H9 (cell line): ENCODE data around the gene ADA. TPM values are rescaled to one million over a fixed set of nuclear protein-coding genes. Genes with fewer than 3 reads are reported as not detected.

Source experiments
- DNase-seq: peaks from one replicate; pipeline ENCODE4 v3.0.0-alpha.2; 2017
- H2AFZ ChIP-seq: one replicate; pipeline ENCODE4 v1.6.1; 2013; ENCODE audit warnings: mild to moderate bottlenecking, low read length, control low read depth, moderate library complexity
- H2AK5ac ChIP-seq: 2 replicates; pipeline ENCODE4 v1.6.1; 2013; ENCODE audit warnings: low read length, control low read depth, mixed read lengths; ENCODE audit not compliant: insufficient read length
- H2BK120ac ChIP-seq: one replicate; pipeline ENCODE4 v1.6.1; 2013; ENCODE audit warnings: low read depth, mild to moderate bottlenecking, low read length, control low read depth, inconsistent platforms; ENCODE audit not compliant: poor library complexity, severe bottlenecking
- H2BK12ac ChIP-seq: 2 replicates; pipeline ENCODE4 v1.6.1; 2013; ENCODE audit warnings: low read length, control low read depth, mixed read lengths, low read depth; ENCODE audit not compliant: insufficient read length
- H2BK15ac ChIP-seq: 2 replicates; pipeline ENCODE4 v1.6.1; 2013; ENCODE audit warnings: low read depth, low read length, control low read depth
- H2BK20ac ChIP-seq: one replicate; pipeline ENCODE4 v1.6.1; 2013; ENCODE audit warnings: low read depth, mild to moderate bottlenecking, low read length, control low read depth, inconsistent platforms; ENCODE audit not compliant: poor library complexity, severe bottlenecking
- H2BK5ac ChIP-seq: 2 replicates; pipeline ENCODE4 v1.6.1; 2013; ENCODE audit warnings: low read length, control low read depth, mixed read lengths; ENCODE audit not compliant: insufficient read length
- H3K14ac ChIP-seq: 2 replicates; pipeline ENCODE4 v1.6.1; 2013; ENCODE audit warnings: low read length, control low read depth; ENCODE audit not compliant: insufficient read depth
- H3K18ac ChIP-seq: 2 replicates; pipeline ENCODE4 v1.6.1; 2013; ENCODE audit warnings: low read depth, mild to moderate bottlenecking, mixed read lengths, low read length, control low read depth; ENCODE audit not compliant: insufficient read length
- H3K23ac ChIP-seq: 2 replicates; pipeline ENCODE4 v1.6.1; 2013; ENCODE audit warnings: low read length, control low read depth, mixed read lengths, low read depth; ENCODE audit not compliant: insufficient read length
- H3K23me2 ChIP-seq: 2 replicates; pipeline ENCODE4 v1.6.1; 2013; ENCODE audit warnings: low read depth, mild to moderate bottlenecking, mixed read lengths, low read length, control low read depth; ENCODE audit not compliant: insufficient read length, poor library complexity, severe bottlenecking
- H3K27ac ChIP-seq: 2 replicates; pipeline ENCODE4 v1.5.1; 2013; ENCODE audit warnings: low read length, control low read depth, mixed read lengths, low read depth; ENCODE audit not compliant: insufficient read length
- H3K27me3 ChIP-seq: 2 replicates; pipeline ENCODE4 v1.6.1; 2013; ENCODE audit warnings: low read length, control low read depth, inconsistent platforms; ENCODE audit not compliant: insufficient read depth
- H3K4ac ChIP-seq: 2 replicates; pipeline ENCODE4 v1.6.1; 2013; ENCODE audit warnings: low read depth, mild to moderate bottlenecking, control low read depth, inconsistent platforms, low read length, moderate library complexity
- H3K4me1 ChIP-seq: 2 replicates; pipeline ENCODE4 v1.6.1; 2013; ENCODE audit warnings: low read length, control low read depth, inconsistent platforms; ENCODE audit not compliant: insufficient read depth
- H3K4me2 ChIP-seq: 2 replicates; pipeline ENCODE4 v1.6.1; 2013; ENCODE audit warnings: low read length, control low read depth, mixed read lengths; ENCODE audit not compliant: insufficient read length, insufficient read depth
- H3K56ac ChIP-seq: 2 replicates; pipeline ENCODE4 v1.6.1; 2013; ENCODE audit warnings: low read depth, mild to moderate bottlenecking, mixed read lengths, low read length, control low read depth; ENCODE audit not compliant: insufficient read length
- H3K79me1 ChIP-seq: 2 replicates; pipeline ENCODE4 v1.6.1; 2013; ENCODE audit warnings: low read depth, mild to moderate bottlenecking, moderate library complexity, low read length, control low read depth, inconsistent platforms; ENCODE audit not compliant: insufficient read depth, poor library complexity, severe bottlenecking
- H3K79me2 ChIP-seq: 2 replicates; pipeline ENCODE4 v1.6.1; 2013; ENCODE audit warnings: low read length, control low read depth, inconsistent platforms; ENCODE audit not compliant: insufficient read depth
- H3K9ac ChIP-seq: 2 replicates; pipeline ENCODE4 v1.6.1; 2013; ENCODE audit warnings: low read length, control low read depth, mixed read lengths; ENCODE audit not compliant: insufficient read length; ENCODE audit errors: extremely low read depth
- H3K9me3 ChIP-seq: one replicate; pipeline ENCODE4 v1.6.1; 2013; ENCODE audit warnings: low read depth, low read length, inconsistent platforms; ENCODE audit not compliant: control insufficient read depth
- H3T11ph ChIP-seq: one replicate; pipeline ENCODE4 v1.6.1; 2013; ENCODE audit warnings: mild to moderate bottlenecking, low read length, control low read depth, inconsistent platforms
- H4K20me1 ChIP-seq: one replicate; pipeline ENCODE4 v1.6.1; 2013; ENCODE audit not compliant: control insufficient read depth, insufficient read length, insufficient read depth
- H4K5ac ChIP-seq: 2 replicates; pipeline ENCODE4 v1.6.1; 2013; ENCODE audit warnings: low read depth, mild to moderate bottlenecking, mixed read lengths, low read length, control low read depth; ENCODE audit not compliant: insufficient read length
- H4K8ac ChIP-seq: replicated peaks from 2 replicates; pipeline ENCODE4 v1.6.1; 2013; ENCODE audit warnings: low read length, control low read depth, mixed read lengths, low read depth; ENCODE audit not compliant: insufficient read length
- H4K91ac ChIP-seq: 2 replicates; pipeline ENCODE4 v1.6.1; 2013; ENCODE audit warnings: low read depth, mild to moderate bottlenecking, moderate library complexity, mixed read lengths, low read length, control low read depth; ENCODE audit not compliant: insufficient read length
- H3K27ac Mint-ChIP-seq, 3 experiments: 2 replicates in 2 of 3; 3 replicates in 1 of 3; pipeline ENCODE4 v1.8.0; 2020 to 2021; ENCODE audit warnings: mixed read lengths in 3 of 3, mild to moderate bottlenecking in 1 of 3, moderate library complexity in 1 of 3
- H3K27me3 Mint-ChIP-seq: 2 replicates; pipeline ENCODE4 v1.8.0; 2021; ENCODE audit warnings: low read depth, mild to moderate bottlenecking, moderate library complexity, mixed read lengths
- H3K36me3 Mint-ChIP-seq, 3 experiments: 2 replicates in 2 of 3; 3 replicates in 1 of 3; pipeline ENCODE4 v1.8.0; 2020 to 2021; ENCODE audit warnings: low read depth in 3 of 3, mixed read lengths in 3 of 3; ENCODE audit not compliant: insufficient read depth in 1 of 3
- H3K4me1 Mint-ChIP-seq, 2 experiments: 2 replicates each; pipeline ENCODE4 v1.8.0; 2020; ENCODE audit warnings: mixed read lengths in 2 of 2
- H3K4me3 Mint-ChIP-seq, 2 experiments: 2 replicates in 1 of 2; 3 replicates in 1 of 2; pipeline ENCODE4 v1.8.0; 2020 to 2021; ENCODE audit warnings: mild to moderate bottlenecking in 2 of 2, mixed read lengths in 2 of 2, moderate library complexity in 1 of 2
- H3K9me3 Mint-ChIP-seq, 2 experiments: 2 replicates in 1 of 2; 3 replicates in 1 of 2; pipeline ENCODE4 v1.8.0; 2020; ENCODE audit warnings: mild to moderate bottlenecking in 2 of 2, mixed read lengths in 2 of 2, moderate library complexity in 1 of 2
- WGBS: extraction: QIAGEN DNeasy Blood & Tissue Kit; methylation state at CpG from one replicate; pipeline ENCODE4 v1.1.7; 2013; ENCODE audit warnings: missing lambda C conversion rate, low lambda C conversion rate, mixed read lengths; ENCODE audit not compliant: insufficient read length; ENCODE audit errors: extremely low coverage; 5-methylcytosine and 5-hydroxymethylcytosine counted together
- total RNA-seq: library from RNA; stranded (reverse); gene quantifications from 2 replicates; pipeline ENCODE4 v1.2.1, GENCODE V29; 2021
- TF ChIP-seq, protein P1 (sequence below): fragments of 200-600 bp; sonication (generic); conservative IDR thresholded peaks from 3 replicates; pipeline ENCODE4 v1.8.0; 2021; ENCODE audit warnings: antibody characterized with exemption, mild to moderate bottlenecking

The ADA gene
- total RNA-seq, 1 experiment from 2014 or later: 22.0 TPM

DNA sequence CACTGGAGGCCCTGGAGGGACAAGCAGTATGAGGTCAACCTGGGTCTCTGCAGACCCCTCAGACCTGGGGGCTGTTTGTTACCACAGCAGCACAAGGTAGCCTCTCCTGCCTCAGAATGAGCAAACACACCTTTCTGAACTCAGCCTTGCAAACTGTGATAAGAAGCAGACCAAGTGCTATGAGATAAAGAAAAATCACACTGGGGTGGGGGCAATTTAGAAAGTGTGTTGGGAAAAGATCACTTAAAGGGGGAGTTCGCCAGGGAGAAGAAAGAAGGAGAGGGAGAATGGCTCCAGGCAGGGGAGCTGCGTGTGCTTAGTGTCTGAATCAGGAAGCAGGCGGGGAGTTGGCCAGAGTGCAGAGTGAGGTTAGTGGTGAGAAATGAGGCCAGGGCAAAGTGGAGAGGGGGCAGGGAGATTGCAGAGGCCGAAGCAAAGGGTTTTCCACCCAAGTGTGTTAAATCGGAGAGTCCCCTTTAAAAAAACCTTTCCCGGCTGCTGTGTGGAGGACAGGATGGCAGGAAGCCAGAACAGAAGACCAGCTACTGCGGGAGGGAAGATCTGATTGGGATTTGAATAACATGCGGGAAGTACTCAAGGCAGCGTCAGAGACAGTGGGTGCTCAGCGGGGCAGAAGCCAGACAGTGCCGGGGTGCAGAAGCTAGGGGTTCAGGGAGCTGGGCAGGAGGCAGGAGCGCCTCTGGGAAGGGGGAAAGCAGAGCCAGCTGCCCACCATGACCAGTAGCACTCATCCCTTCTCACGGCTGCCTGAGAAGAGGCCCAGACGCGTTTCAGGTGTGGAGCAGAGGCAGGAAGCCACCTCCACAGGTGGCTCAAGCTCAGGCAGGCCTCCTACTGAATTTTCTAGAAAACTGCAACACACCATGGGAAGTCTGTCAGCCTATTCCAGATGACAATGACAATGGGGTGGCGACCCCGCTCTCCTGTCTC lies 9.0 kb downstream of the ADA start:
- H2AK5ac ChIP-seq: no peak overlapping the region
- Mint-ChIP-seq H3K27ac (peak overlapping the region; percentile 79 to 96 (median 91)), H3K27me3 (no peaks in the 10 kb centered on the region), H3K4me1 (peaks cover 45 to 51% of the 10 kb centered on the region in 2 experiments), H3K4me3 (peak overlapping the region; percentile 16 to 45; a peak in 3 of 5 replicates), H3K9me3 (peaks cover 0 to 4% of the 10 kb centered on the region in 2 experiments; a peak in 1 of 5 replicates), H3K36me3 (peaks cover 0 to 12% (median 9%) of the 10 kb centered on the region in 3 experiments; a peak in 5 of 7 replicates)
- H2BK12ac ChIP-seq: peak overlapping the region; percentile 15
- DNase-seq: peak; percentile 79
- H3K79me2 ChIP-seq: no peaks in the 10 kb centered on the region
- no peak overlapping the region for H2AFZ ChIP-seq
- peaks cover 9% of the 10 kb centered on the region; the same call in 1 of the 2 replicates for H3K4me1 ChIP-seq
- no peaks in the 10 kb centered on the region for H3K79me1 ChIP-seq
- no peaks in the 10 kb centered on the region for H3K9me3 ChIP-seq
- H3K9ac ChIP-seq: no peak overlapping the region
- H3K4ac ChIP-seq: no peak overlapping the region
- H3K18ac ChIP-seq: peak overlapping the region; percentile 88
- no peaks in the 10 kb centered on the region for H3K23me2 ChIP-seq
- H2BK20ac ChIP-seq: no peak overlapping the region
- TF ChIP-seq, protein P1, sequence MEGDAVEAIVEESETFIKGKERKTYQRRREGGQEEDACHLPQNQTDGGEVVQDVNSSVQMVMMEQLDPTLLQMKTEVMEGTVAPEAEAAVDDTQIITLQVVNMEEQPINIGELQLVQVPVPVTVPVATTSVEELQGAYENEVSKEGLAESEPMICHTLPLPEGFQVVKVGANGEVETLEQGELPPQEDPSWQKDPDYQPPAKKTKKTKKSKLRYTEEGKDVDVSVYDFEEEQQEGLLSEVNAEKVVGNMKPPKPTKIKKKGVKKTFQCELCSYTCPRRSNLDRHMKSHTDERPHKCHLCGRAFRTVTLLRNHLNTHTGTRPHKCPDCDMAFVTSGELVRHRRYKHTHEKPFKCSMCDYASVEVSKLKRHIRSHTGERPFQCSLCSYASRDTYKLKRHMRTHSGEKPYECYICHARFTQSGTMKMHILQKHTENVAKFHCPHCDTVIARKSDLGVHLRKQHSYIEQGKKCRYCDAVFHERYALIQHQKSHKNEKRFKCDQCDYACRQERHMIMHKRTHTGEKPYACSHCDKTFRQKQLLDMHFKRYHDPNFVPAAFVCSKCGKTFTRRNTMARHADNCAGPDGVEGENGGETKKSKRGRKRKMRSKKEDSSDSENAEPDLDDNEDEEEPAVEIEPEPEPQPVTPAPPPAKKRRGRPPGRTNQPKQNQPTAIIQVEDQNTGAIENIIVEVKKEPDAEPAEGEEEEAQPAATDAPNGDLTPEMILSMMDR: peak; percentile 39; the same call in 2 of the 3 replicates
- no peak overlapping the region for H2BK15ac ChIP-seq
- no peak overlapping the region for H2BK120ac ChIP-seq
- no CpG with 5 or more reads among the region's 17 CpGs for WGBS
- no peak overlapping the region for H4K8ac ChIP-seq
- no peak overlapping the region for H3K23ac ChIP-seq
- no peak overlapping the region for H4K91ac ChIP-seq
- no peaks in the 10 kb centered on the region for H3K27me3 ChIP-seq
- H4K5ac ChIP-seq: no peak overlapping the region
- H2BK5ac ChIP-seq: no peak overlapping the region
- no peak overlapping the region for H3T11ph ChIP-seq
- H3K27ac ChIP-seq: peak overlapping the region; percentile 35
- H4K20me1 ChIP-seq: no peaks in the 10 kb centered on the region
- H3K4me2 ChIP-seq: peak overlapping the region; percentile 15
- H3K14ac ChIP-seq: peak overlapping the region; percentile 65
- H3K56ac ChIP-seq: no peak overlapping the region
